GM18867 (cell line): ENCODE data around the gene ATOH8.

Experiments used
- ATAC-seq: cut with Tn5 transposase; IDR thresholded peaks from one replicate; pipeline ENCODE4 v1.9.1; 2021; ENCODE audit warnings: mild to moderate bottlenecking, moderate library complexity; ENCODE audit not compliant: unreplicated experiment

The ATOH8 gene

DNA sequence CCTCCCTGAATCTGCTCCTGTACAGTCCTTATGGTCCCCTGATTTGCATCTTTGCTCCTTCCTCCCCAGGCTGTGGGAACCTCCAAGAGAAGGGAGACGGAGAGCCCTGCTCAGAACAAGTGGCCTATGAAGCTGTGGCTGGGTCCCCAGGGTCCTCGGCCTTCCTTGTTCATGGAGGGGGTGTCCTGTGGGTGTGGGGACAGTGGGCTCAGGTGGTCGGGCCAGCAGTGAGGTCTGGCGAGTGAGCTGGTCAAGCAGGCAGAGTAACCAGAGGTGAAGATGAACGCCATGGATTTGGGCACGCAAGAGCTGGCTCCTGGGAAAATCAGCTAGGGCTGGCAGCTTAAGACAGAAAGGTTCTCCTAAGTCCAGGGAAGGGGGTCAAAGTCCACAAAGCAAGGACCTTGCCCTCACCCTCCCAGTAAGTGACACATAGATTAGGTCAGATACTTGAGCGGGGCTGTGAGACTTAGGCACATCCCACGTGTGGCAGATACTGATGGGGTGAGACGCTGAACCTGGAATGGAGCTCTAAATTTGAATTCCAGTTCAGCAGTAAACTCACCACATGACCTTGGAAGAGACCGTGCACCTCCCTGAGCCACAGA is 34.8 kb upstream of the ATOH8 start:
- no peak for ATAC-seq

DNA sequence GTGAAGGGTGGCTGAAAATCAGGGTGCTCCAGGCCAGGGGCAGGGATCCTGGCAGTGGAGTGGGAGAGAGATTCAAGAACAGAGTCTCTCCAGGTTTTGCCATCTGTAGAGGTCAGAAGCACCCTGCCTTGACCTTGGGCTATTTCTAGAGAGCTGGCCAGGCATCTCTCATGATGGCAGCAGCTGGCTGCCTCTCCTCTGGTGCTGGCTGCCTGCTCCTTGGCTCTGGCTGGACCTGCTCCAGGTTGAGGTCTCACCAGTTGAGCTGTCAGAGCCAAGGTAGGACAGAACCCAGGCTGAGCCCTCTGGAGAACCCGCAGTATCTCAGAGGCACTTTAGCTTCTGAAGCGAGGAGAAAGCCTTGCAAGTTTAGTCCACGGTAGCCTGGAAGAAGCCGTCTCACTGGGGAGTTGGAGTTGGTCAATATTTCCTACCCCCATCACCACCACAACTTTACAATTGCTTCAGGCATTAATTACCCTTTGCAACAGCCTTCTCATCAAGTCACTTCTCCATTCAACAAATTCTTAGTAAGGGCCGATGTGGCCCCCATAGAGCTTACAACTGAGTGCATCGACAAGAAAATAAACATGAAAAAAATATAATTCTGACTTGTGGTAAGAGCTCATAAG is 34.1 kb upstream of the ATOH8 start:
- no peak for ATAC-seq

- ATAC-seq = no peak
Measured at GRCh38 chr2:85720533-85720932, 33.3 kb upstream of the ATOH8 start.

GRCh38 chr2:85721641-85722040 is 32.1 kb upstream of the ATOH8 start:
- ATAC-seq = no peak

DNA sequence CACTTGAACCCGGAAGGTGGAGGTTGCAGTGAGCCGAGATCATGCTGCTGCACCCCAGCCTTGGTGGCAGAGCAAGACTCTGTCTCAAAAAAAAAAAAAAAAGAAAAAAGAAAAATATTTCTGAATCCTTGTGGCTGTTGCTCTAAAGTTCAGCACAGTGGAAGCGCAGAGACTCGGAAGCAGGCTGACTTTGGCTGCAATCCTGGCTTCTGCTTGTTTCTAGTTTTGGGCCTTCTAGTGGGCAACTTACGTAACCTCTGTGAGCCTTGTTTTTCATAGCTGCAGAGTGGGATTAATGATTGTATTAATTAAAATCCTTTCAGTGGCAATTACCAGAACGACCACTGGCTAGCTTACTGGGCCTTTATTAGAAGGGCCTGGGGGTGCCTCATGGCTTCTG is 31.3 kb upstream of the ATOH8 start:
- ATAC-seq = no peak

DNA sequence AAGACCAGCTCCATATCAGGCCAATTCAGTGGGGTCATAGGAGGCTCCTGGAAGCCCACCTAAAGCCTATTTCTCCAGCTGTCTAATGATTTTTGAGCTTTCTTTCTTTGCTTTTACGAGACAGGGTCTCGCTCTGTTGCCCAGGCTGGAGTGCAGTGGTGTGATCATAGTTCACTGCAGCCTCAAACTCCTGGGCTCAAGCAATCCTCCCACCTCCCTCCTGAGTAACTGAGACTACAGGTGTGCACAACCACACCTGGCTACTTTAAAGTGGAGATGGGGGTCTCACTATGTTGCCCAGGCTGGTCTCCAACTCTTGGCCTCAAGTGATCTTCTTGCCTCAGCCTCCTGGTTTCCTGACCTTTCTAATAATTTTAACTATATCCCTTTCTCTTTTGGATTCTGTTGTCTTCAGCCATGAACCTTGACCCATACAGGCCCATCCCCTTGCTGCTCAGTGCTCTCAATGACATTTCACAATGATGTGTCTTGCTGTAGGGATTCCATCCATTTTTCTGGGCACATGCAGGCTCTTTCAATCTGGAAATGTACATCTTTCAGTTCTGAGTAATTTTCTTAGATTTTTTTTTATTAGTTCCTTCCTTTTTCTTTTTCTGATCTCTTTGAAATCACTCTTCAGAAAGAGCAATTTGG is 30.0 kb upstream of the ATOH8 start:
- no peak for ATAC-seq

DNA sequence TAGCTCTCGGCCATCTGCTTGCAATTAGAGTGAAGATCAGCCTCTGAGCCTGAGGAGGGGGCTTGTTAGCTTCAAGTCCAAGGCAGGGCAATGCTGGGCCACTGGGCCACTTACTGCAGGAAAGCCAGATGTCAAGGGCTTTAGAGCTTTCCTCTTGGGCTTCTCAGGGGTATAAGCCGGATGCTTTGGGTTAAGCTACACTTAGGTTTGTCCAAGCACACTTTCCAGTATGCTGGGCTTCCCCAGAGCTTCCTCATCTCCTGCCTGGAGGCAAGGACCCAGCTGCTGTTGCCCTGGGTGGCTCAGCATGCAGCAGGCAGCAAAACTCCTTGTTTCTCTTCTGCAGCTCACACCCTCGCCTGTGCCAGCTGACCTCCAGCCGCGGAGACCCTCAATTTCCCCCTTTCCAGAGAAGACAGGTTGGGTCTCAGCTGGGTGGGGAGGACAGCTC is 29.0 kb upstream of the ATOH8 start:
- ATAC-seq = no peak

DNA sequence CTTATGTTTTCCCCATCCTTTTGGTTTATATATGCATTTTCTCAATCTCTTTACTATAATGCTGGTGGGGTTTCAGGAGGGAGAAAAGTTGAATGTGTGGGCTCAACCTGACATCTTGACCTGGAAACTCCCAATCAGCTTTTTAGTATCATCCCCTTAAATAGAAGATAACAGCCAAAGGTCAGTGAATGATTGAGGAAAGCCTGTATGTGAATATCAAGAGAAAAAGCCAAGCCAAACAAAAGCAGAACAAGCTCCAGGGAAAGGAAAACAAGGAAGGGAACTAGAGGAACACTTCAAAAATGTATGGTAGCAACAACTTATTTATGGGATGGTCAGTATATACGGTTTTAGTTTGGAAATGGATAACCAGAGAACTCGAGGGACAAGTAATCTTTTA is 28.3 kb upstream of the ATOH8 start:
- no peak for ATAC-seq

DNA sequence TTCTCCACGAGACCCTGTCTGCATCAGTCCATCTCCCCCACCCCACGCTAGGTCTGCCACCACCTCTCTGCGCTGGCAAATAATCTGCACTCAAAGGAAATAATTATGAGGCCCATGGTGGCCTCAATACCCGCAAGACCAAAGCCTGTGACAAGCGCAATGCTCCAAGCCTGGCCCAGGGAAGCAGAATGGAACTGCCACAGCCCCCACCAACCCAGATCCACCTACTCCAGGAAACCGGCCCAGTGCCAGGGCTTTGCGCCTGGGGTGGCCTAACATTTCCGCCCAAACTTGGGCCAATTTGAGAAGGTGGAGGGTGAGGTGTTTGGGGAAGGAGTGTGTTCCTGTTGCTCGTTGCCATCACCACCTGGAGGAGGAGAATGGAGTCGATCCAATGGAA is 26.0 kb upstream of the ATOH8 start:
- no peak for ATAC-seq

DNA sequence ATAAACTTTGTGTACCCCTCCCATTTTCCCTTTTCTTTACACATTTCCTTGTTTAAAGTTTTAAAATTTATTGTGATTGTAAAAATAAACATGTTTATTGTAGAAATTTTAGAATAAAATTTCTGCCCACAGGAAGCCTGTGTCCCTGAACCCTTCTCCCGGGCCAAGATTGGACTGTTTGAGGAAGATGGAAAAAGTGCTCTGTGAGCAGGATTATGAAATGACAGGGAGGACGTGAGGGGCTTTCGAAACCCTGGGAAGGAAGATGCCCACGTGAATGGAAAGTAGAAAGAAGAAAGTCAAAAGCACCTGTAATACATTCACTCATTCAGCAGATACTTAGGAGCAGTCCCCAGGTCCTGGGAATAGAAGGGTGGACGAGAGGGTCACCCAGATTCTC is 25.4 kb upstream of the ATOH8 start:
- no peak for ATAC-seq

GRCh38 chr2:85728883-85729824 is 24.6 kb upstream of the ATOH8 start:
- peak; percentile 72 for ATAC-seq

- no peak for ATAC-seq
Measured at GRCh38 chr2:85729825-85730510, 23.8 kb upstream of the ATOH8 start.

DNA sequence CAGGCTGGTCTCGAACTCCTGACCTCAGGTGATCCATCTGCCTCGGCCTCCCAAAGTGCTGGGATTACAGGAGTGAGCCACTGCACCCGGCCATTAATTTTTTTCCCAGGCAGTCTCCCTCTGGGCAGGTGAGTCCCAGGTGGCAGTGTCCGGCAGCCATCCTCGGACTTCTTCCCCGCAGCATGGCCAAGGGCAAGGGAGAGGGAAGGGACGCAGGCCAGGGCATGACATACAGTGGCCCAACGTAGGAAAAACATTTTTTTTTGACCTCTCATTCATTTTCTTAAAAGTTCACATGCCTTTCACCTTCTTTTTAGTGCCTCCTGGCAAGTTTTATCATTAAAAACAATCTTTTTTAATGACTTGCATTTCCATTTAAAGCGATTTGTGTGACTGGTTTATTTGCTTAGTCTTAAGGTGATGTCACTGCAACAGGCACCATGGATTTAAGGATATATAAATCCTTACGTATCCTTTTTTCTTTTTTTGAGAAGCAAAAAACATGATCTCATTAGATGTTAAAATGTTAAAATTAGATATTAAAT is 23.0 kb upstream of the ATOH8 start:
- ATAC-seq = no peak

DNA sequence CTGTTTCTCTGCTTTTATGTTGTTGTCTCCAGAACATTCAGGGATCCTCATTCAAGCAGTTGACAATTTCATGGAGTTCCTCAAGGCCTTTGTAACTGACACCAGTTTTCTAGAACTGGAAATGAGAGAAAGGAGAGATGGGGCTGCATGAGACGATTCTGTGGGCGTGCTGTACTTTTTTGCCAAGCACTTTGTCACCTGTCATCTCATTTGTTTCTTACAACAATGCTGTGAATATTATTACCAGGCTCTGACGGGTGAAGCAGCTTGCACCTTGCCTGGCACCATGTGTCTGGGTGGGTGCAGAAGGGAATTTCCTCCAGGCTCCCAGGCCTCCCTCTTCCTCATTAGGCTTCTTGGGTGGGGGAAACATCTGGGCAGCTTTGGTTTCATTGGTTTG is 22.2 kb upstream of the ATOH8 start:
- ATAC-seq = no peak

DNA sequence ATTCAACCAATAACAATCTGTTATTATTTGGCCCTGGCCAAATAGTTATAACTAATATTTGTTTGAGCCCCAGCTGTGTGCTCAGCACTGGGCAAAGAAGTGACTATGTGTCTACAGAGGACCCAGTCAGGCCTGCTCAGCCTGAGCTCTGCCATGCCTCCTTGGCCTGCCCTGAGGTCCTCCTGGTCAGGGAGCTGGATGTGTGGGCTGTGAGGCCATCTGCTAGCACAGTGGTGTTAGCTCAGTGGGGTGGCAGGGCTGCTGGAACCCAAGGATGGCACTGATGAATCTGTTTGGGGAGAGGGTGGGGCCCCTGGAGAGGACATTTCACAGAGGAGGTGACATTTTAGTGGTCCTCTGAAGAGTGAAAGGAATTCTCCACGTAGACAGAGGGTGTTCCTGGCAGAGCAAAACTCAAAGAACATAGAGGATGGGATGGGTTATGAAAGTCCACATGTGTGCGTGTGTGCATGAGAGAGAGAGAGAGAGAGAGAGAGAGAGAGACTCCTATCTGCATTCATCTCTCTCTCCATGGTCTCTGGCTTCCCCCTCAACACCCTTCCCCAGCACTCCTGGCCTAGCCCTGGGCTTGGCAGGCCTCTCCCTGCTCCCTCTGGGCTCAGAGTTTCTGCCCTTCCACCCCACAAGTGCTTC is 21.2 kb upstream of the ATOH8 start:
- no peak for ATAC-seq

DNA sequence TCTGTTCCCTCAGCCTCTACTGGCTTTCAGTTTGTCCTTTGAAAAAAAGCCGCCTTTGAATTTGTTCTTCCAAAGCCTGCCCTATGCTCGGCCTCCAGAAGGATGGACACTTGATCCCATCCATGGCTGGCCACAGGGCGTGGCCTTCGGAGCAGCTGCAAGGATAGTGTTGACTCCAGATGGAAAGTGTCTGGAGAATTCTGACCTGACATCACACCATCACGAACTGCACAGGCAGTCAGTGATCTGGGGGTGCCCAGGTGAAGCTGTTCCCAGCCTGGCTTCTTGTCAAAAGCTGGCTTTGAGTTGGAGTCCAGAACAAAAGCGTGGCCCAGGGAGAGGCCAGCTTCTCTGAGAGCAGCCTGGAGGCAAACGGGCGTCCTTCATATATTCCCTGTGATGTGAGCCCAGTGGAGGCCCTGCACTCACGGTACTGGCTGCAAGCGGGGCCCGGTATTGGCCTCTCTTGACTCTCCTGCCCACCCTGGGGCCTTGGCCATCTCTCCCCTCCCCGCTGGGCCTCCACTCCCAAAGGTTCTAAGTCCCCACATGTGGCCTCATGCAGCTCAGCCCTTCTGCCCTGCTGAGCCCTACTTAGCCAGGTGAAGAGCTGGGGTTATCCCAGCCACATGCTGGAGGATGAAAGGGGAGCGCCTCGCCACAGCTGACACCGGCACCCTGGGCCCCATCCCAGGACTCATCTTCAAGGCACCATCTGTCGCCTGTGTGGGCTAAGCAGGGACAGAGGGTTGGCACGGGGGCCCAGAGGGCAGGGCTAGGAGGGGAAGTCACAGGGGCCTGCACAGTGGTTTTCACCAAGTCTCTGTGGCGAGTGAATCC is 20.4 kb upstream of the ATOH8 start:
- ATAC-seq = no peak

DNA sequence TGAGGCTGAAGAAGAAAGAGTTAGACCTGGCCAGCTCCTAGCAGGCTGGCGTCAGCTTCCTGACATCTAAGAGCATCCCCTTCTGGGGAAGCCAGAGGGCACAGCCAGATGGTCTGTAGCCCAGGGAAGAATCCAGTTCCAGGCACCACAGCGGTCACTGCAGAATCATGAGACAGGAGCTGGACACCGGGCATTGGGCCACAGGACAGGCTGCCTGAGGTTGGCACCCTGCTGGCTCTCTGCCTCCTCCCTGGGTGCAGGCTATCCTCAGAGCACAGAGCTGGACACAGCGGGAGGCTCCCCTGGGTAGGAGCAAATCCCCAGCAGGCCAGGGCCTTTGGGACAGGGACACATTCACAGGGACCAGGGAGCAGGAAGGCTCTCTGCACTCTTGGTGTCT is 19.8 kb upstream of the ATOH8 start:
- no peak for ATAC-seq

- no peak for ATAC-seq
Measured at GRCh38 chr2:85734942-85735608, 18.7 kb upstream of the ATOH8 start.

- ATAC-seq = no peak
Measured at GRCh38 chr2:85735691-85736090, 18.1 kb upstream of the ATOH8 start.
